NCI-H2227 (cell line): ENCODE results near the gene SGPP2.
"Not testable (repeated sequence)": the region's sequence is repeated elsewhere in the genome, so short reads cannot be mapped to it uniquely, and the experiment has no call there.

ENCODE experiments used
- DNase-seq: peaks from one replicate; lab custom pipeline; 2025; ENCODE audit not compliant: unreplicated experiment; lab: John Stamatoyannopoulos, UW

Gene SGPP2

DNA sequence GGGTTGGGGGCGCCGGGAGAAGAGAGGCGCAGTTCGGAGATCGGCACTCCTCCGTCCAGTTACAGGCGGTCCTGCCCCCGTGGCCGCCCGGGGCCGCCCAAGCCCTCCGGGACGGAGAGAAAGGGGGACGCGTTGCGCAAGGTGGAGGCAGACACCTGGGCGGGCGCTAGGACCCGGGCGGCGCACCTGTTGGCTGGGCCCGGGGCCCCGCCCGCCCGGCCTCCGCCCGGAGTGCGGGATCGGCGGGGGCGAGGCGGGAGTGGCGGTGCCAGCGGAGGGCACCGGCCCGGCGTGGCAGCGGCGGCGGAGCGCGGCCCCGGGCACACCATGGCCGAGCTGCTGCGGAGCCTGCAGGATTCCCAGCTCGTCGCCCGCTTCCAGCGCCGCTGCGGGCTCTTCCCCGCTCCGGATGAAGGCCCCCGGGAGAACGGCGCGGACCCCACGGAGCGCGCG lies at the start of gene SGPP2:
Gene SGPP2 (plus strand): TSS at position 268 of the 453 bp plus-strand sequence. CDS start 60 bp downstream, at position 328.
- DNase-seq, result peak; percentile 36

- no peak for DNase-seq
These were observed 48.5 kb upstream of the SGPP2 start for GRCh38 chr2:222375798-222376197.

- DNase-seq, result no peak
These were observed 43.9 kb upstream of the SGPP2 start for GRCh38 chr2:222380456-222380855.

GRCh38 chr2:222381566-222381965 lies 42.8 kb upstream of the SGPP2 start:
- no peak for DNase-seq

DNA sequence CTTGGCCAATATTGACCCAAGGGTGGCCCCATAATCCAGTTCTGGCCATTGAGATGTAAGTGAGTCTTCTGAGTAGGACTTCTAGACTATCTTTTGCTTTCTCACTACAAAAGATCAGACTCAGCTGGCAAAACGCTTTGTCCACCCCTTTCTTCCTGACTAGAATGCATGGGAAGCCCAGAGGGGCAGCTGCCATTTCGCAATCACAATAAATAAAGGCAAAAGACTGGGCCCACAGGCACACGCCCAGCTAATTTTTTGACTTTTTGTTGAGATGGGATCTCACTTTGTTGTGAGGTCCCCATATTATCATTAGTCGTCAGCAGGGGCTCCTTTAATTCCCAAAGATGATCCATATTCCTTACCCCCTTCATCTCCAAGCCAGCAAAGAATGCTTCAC lies 41.1 kb upstream of the SGPP2 start:
- DNase-seq, result no peak

GRCh38 chr2:222391743-222392285 lies 32.5 kb upstream of the SGPP2 start:
- DNase-seq, result no peak

- DNase-seq, result no peak
These were observed 30.5 kb upstream of the SGPP2 start for GRCh38 chr2:222393733-222394267.

DNA sequence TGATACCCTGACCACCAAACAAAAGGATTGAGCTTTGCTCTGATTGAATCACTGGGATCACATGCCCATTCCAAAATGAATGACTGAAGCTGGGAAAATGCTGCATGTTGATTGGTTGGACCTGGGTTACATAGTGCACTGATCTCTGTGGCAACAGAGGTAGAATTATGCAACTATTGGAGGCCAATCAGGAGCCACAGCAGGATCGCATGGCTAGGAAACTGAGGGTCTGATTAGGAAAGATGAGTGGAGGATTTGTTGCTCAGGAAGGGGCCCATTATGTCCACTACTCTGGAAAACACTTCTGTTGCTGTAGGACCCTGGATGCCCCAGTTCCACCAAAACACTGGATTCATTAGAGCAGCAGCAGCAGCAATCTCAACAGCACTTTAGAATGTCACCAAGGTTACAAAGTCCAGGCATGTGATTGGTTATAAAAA lies 25.9 kb upstream of the SGPP2 start:
- DNase-seq, result peak; percentile 65

GRCh38 chr2:222399038-222399783 lies 25.1 kb upstream of the SGPP2 start:
- DNase-seq, result peak; percentile 82

DNA sequence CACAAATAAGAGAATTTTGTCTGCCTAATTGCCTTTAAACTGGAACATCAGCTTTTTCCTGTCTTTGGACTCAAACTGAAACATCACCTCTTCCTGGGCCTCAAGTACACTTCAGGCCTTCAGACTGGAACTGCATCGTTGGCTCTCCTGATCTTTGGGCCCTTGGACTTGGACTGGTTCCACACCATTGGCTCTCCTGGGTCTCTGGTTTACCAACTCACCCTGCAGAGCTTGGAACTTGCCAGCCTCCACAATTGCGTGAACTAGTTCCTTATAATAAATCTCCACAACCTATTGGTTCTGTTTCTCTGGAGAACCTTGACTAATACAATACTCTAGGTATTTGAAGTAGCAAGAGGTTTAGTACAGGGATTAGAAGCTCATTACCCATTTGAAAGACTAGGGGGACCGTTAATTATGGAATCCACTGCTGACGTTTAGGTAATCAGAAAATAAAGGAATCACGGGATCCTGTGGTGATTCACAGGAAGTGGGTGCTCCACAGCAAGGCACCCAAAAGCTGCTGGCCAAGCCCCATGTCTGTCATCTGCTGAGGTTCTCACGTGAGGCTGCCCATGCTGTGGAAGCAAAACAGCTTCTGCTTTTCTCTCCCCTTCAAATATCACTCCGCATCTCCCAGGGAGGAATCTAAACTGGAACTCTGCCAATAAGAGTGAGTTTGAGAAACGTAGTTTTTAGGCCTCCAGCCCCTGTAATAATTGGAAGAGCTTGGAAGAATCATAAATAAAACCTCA lies 20.0 kb upstream of the SGPP2 start:
- no peak for DNase-seq

DNA sequence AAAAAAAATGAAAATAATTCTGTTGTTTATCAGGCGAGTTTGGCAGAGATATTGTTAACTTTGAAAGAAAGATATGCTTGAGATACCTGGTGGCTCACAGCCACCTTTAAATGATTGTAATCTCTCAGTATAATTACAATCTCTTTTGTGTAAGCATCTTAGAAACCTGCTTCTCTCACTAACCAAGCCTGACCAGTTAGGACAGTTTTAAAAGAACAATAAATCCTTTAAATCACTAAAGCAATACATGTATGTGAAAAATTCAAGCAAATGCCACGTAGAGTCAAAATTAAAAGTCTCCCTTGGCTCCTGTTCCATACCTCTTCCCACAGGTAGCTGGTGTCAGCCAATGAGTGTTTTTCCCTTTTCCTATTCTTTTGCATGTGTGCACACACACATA lies 15.7 kb upstream of the SGPP2 start:
- no peak for DNase-seq

GRCh38 chr2:222410534-222410933 lies 13.8 kb upstream of the SGPP2 start:
- DNase-seq, result no peak

GRCh38 chr2:222412334-222412733 lies 12.0 kb upstream of the SGPP2 start:
- not testable (repeated sequence) for DNase-seq

GRCh38 chr2:222413295-222413911 lies 10.9 kb upstream of the SGPP2 start:
- DNase-seq, result no peak

GRCh38 chr2:222418739-222419138 lies 5.6 kb upstream of the SGPP2 start:
- no peak for DNase-seq

- DNase-seq, result no peak
These were observed 3.8 kb upstream of the SGPP2 start for GRCh38 chr2:222420508-222420907.

DNA sequence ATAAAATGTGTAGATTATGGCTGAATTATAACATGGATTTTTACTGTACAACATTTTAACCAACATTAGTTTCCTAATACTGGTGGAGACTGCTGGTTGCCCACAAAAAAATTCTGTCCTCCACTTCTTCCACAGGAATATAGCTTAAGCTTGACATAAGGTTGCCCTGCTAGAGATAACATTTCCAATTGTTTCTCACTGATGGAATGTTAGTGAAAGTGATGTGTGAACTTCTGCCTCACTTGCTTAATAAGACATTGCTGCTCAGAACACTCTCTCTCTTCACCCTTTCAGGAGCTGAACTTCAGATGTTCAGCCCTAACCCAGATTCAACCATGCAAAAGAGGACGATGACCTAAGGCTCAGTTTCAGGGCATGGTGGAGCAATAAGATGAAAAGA lies 2.7 kb upstream of the SGPP2 start:
- DNase-seq, result no peak

- DNase-seq, result no peak
These were observed 1.2 kb upstream of the SGPP2 start for GRCh38 chr2:222423186-222423585.

DNA sequence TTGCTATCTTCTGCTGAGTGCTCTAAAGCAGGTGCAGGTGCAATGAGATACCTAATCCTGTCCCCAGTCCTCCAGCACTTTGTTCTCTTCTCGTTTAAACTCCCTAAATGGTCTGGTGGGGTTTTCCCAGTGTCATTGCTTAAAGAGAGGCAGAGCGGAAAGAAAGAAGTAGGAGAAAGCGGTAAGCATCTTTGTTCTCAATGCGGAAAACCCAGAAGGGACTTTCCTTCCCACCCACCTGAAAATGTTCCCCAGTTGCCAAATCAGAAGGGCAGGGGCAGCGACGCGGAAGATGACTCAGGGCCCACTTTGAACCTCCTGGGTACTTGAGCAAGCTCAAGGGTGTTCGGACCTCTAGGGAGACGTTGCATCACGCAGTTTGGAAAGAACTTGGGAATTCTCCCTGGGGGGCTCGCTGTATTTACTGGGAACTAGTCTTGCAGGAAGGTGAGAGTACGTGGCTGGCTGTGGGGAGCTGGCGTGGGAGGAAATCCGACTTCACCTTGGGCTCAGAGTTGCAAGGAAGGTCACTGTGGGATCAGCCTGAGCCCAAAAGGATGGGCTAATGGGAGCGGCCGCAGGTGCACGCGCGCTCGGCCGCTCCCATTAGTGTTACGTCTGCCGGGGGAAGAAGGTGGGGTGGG lies 589 bp upstream of the SGPP2 start:
- DNase-seq, result no peak

DNA sequence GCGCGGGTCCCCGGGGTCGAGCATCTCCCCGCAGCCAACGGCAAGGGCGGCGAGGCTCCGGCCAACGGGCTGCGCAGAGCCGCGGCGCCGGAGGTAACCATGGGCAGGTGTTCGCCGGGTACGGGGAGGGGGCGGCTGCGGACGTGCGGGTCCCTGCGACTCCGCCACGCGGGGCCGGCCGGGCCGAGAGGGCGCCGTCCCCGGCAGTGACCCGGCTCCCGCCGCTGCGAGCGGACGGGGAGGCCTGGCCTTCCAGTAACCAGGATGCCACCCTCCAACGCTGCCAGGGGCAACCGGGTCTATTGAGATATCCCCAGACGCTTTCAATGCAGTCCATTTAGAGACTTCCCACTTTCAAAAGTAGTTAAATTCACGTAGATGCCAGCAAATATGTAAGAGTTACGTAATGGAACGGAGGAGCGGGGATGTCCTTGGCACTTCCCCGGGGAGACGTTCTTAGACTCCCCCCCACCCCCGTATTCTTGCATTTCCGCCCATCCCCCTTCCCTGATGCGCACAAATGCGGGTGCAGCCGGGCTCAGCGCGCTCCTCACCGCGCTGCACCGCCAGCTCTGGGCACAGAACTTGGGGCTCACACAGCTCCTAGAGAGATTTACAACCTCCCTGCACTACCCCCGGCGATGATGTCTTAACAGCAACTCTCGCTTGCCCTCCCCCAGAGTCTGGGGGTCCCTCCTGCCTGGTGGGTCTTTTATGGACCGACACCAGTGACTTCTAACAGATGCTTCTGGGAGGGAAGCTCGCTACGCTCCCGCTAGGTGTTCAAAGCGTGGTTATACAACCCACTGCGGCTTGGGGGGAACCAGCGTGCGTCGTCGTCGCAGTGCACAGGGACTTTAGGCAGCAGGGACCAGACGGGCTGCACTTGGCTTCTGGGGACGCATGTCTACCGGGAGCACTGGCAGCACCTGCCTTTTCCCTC lies 657 bp downstream of the SGPP2 start:
- DNase-seq, result peak; percentile 50
